GM20000 (cell line): ENCODE results near the gene TUBGCP6.
A peak's percentile ranks its signal among the peaks of the same experiment; 100 is the strongest.

Source experiments
- DNase-seq: peaks from one replicate; pipeline ENCODE4 v3.0.0; 2012; ENCODE audit warnings: low spot score
- TF ChIP-seq, protein P1 (sequence below): IDR thresholded peaks from 2 replicates; pipeline ENCODE4 v1.5.1; 2012; ENCODE audit warnings: mild to moderate bottlenecking, control low read depth; ENCODE audit errors: extremely low read depth, missing control alignments

TUBGCP6 gene

DNA sequence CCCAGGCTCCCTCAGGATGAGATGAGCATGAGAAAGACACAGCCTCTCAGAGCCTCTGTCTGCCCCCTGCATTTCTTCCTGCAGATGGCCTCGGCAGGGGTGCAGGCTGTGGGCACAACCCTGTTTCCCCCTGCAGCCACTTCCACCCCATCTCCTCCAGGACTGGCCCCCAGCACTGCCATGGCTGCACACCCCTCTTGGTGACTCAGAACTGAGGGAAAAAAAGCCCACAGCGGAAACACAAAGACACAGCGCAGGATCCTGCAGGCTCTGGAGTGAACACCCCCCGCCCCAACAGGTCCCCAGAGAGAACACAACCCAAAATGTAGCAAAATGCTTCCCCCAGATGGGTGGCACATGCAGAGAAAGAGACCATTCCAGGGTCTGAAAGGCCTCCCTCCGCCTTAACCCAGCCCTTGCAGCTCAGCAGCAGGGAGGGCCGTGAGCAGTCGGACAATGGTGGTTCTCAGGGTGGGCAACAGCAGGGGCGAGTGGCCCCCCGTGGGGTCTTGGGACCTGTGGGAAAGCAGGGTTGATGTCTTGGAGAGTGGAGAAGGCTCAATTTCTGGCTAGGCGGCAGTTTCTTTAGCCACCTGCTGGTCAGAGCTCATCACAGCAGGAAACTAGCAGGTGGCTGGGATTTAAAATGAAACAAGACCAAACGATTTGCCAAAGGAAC, 8.0 kb downstream of the TUBGCP6 start:
- TF ChIP-seq, protein P1, sequence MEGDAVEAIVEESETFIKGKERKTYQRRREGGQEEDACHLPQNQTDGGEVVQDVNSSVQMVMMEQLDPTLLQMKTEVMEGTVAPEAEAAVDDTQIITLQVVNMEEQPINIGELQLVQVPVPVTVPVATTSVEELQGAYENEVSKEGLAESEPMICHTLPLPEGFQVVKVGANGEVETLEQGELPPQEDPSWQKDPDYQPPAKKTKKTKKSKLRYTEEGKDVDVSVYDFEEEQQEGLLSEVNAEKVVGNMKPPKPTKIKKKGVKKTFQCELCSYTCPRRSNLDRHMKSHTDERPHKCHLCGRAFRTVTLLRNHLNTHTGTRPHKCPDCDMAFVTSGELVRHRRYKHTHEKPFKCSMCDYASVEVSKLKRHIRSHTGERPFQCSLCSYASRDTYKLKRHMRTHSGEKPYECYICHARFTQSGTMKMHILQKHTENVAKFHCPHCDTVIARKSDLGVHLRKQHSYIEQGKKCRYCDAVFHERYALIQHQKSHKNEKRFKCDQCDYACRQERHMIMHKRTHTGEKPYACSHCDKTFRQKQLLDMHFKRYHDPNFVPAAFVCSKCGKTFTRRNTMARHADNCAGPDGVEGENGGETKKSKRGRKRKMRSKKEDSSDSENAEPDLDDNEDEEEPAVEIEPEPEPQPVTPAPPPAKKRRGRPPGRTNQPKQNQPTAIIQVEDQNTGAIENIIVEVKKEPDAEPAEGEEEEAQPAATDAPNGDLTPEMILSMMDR, result peak; percentile 29
- no peak for DNase-seq

DNA sequence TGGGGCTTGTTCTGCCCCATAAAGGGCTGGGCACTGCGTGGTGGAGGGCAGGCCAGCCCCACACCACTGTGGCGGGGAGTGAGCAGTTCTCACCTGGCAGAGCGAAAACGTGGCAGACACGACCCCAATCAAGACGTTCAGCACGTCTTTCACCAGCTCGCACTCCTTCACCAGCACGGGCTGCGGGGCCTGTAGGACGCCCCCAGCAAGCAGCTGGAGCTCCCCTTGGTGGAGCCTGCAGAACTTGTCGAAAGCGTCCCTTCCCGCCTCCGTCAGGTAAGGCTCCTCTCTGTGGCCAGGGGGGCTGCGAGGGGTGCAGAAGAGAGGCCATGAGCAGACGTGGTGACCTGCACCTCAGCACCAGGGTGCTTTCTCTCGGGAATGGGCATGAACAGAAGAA, 11.6 kb downstream of the TUBGCP6 start:
- TF ChIP-seq, protein P1, result no peak
- DNase-seq, result no peak

DNA sequence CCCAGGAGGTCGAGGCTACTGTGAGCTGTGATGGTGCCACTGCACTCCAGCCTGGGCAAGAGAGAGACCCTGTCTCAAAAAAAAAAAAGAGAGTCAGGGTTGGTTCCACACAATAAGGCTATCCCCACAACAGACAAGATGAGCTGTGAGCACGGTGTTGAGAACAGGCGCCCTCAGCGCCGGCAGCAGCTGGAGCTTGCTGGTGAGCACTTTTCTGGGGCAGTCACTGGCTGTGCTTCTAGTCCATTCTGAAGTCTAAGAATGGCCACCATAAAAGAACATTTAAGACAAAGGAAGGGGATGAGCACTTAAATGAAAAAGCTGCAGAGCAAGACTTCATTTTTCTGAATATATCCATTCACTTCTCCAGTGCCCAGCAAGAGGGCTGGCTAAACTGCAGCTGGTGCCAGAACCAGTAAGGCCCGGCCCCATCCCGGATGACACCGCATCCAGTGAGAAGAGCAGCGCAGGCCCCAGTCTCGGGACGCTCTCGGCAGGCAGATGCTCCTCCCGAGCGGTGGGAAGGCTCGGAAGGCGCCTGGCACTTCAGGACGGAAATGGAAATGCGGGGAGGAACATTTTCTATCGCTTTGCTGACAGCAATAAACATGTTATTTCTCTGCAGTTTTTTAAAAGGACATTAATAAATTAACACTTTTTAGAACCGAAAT, 12.2 kb downstream of the TUBGCP6 start:
- TF ChIP-seq, protein P1, result no peak
- no peak for DNase-seq

DNA sequence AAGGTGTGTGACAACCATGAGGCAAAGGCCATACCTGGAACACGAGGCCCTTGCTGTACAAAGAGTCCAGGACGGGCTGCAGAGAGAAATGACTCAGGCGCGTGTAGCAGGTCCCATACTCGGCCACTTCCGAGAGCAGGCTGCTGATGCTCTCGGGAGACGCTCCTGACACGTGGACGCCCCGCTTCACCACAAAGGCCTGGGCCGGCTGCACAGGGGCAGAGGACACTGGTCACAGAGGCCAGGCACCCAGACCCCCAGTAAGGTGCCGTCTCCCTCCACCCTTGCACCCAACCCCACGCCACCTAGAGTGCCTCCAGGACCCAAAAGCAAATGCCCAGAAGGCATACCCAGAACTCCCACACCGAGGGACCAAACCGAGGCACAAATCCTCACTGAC, 15.5 kb downstream of the TUBGCP6 start:
- TF ChIP-seq, protein P1, result no peak
- no peak for DNase-seq

DNA sequence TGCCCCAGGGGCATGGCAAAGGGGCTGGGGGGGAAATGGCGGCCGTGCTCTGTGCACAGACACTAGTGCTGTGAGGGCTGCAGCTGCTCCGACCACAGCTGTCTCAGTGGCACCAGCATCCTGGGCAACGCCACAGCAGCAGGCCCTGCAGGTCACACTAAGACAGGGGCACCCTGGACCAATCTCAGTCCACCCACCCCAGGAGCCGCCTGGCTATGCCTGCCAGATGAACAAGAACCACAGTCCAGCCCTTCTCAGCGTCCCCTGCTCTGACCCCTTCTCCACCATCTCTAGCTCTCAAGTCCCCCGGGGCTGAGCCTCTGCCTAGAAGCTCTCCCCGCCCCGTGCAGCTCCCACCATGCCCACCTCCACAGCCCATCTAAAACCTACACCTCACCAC, 16.5 kb downstream of the TUBGCP6 start:
- TF ChIP-seq, protein P1, result no peak
- no peak for DNase-seq

DNA sequence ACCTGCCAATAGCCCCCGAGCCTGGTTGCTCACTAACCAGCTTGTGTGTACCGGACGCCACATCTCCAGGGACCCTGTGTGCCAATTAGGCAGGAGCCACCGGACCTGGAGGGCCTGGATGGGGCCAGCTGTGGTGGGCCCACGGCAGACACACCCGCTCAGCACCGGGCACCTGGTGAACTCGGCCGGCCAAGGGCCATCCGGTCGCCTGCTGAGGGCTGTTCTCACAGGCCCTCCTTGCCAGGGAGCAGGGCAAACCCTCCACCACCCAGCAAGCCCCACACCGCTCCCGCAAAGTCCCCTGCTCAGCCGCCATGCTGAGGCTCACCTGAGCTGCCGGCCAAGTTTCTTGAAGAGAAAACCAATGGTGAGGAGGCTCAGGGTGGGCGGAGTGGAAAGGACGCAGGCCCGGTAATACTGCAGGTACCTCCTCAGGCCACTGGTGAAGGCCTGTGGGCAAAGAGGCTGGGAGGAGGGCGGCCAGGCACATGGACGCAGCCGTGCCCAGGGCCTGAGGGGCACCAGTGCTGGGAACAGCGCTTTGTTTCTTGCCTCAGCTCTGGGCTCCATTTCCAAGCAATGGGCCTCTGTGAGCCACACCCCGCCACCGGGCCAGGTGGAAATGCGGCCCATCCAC, 17.1 kb downstream of the TUBGCP6 start:
- TF ChIP-seq, protein P1, result no peak
- no peak for DNase-seq

DNA sequence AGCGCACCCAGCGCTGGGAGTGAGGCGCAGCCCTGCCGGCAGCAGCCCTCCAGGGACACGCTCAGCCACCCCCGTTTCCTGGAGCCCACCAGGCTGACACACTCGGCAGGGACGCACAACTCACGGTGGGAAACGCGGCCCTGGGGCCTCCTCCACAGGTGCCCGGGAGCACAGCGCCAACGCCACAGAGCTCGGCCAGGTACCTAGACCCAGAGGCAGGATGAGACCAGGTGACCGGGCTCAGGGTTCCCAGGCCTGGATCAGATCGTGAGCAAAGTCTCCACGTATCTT, 18.0 kb downstream of the TUBGCP6 start:
- TF ChIP-seq, protein P1, result no peak
- no peak for DNase-seq
